Left hindlimb (tissue), 1 donor: Measurements from ENCODE around the gene TANGO6.
A peak's percentile ranks its signal among the peaks of the same experiment; 100 is the strongest.

Experiments used
- DNase-seq: peaks from one replicate; pipeline ENCODE4 v3.0.0-alpha.2; 2018

TANGO6 gene

DNA sequence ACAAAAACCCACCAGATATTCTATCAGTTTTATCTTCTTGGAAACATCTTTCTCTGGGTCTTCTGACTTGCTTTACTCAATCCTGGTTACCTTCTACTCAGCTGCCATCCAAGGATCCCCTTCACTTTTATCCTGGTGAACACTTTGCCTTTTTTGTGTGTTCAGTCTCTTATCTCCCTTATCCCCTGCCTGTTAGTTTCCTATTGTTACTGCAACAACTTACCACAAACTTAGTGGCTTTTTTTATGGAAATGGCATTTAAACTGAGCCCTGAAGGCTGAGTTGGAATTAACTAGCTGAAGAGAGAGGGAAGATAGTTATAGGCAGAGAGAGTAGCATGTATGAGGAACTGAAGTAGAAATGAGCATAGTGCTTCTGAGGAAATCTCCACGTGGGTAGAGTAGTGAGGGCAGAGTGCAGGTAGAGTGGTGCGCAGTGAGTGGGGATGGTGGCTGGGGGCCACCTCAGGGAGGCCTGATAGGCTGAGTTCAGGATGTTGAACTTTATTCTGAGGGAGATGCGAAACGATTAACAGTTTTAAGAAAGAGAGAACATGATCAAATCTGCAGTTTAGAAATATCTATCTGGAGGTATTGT lies 26.3 kb downstream of the TANGO6 start:
- no peak for DNase-seq

- DNase-seq, result no peak
These were observed 30.5 kb downstream of the TANGO6 start for GRCh38 chr16:68873635-68874471.

DNA sequence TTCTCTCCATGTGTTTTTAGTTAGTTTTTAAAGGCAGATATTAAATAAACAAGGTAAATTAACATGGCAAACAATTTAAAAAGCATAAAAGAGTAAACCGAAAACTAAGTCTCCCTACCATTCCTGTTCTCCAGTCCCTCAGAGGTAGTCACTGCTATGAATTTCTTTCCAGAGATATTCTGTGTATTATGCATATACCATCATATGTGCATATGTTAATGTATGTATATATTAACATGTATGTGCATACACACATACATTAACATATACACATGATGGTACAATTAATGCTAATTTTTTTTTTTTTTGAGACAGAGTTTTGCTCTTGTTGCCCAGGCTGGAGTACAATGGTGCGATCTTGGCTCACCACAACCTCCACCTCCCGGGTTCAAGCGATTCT lies 32.5 kb downstream of the TANGO6 start:
- DNase-seq, result no peak

- no peak for DNase-seq
These were observed 40.4 kb downstream of the TANGO6 start for GRCh38 chr16:68883685-68884084.

GRCh38 chr16:68884401-68884800 lies 41.1 kb downstream of the TANGO6 start:
- no peak for DNase-seq

DNA sequence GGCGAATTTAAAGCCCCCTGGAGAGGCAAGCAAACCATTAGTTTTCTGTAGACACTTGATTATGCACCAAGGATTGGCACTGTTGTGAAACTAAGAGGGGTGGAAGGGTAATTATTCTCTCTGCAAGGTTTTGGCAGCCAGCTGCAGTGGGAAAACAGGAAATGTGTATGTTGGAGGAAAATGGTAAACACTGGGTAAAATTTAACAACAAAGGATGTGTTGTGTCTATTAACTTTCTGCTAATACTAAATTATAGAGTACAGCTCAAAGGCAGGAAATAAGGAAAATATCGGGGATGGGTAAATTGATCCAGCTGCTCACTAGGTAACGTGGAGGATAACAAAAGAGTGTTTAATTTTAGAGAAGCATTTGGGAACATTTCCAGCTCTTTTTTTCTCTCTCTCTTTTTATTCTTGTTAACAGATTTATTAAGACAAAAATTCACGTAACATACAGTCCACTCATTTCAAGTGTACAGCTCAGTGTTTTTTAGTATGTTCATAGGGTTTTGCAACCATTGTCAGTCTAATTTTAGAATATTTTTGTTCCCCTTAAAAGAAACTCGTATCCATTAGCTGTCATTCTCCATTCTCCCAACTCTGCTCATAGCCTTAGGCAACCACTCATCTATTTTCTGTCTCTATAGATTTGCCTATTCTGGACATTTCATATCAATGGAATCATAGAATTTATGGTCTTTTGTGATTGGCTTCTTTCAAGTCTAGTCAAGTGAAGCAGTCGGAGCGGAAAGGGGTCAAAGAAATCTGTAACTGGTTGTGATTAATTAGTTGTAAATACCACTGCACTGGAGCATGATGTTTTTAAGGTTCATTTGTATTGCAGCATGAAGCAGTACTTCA lies 41.8 kb downstream of the TANGO6 start:
- no peak for DNase-seq

DNA sequence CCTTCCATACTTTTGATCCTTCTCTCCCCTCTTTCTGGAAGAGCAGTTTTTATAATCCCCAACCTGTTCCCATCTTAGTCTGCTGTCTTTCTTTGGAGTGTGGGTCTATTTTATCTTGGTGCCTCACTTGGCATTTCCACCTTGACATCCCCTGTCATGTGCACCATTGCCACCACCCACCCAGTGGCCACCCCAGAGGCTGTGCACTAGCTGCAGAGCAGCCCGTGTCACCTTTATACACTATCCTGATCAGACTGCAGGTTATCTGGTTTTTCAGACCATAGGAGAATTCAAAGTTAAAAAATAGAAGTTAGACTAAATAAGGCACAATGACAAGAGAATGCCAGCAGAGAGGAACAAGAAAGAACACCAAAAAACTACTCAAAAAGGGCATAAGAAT lies 43.8 kb downstream of the TANGO6 start:
- DNase-seq, result no peak

GRCh38 chr16:68889508-68890150 lies 46.3 kb downstream of the TANGO6 start:
- DNase-seq, result no peak

- DNase-seq, result no peak
These were observed 48.9 kb downstream of the TANGO6 start for GRCh38 chr16:68892214-68892613.

DNA sequence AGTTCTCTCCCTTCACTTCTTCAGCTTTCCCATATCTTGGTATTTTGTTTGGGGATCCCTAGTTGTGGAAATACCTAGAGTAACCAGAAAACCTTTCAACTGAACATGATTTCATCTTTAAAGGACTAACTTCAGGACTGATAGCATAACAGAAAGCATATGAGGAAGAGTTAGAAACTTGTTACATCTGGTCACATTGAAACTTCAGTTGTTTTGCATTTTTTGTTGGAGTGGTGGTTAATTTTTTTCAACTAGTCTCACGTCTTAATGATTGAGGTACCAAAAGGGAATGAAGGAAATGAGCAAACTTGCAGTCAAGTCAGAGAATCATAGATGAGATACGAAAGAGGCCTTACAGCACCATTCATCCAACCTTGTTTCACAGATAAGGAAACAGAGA lies 49.6 kb downstream of the TANGO6 start:
- no peak for DNase-seq

GRCh38 chr16:68893710-68894705 lies 50.7 kb downstream of the TANGO6 start:
- DNase-seq, result peak; percentile 53

GRCh38 chr16:68894714-68895113 lies 51.4 kb downstream of the TANGO6 start:
- no peak for DNase-seq

DNA sequence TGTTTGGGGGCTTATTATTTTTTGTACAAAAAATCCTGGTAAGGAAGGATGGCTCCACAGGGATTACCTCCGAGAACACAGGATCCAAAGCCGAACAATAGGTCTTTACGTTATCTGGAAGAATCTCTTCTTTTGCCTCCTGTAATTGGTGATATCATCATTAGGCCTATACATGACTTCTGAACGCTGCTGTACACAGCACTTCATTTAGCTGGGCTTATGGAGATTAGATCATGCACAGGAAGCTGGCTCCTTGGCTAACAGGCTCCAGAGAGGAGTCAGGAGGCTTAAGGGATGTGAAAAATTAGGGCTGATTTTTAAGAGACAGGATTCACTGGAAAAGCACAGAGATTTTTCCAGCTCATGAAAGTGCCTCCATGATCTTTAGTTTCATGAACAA lies 54.7 kb downstream of the TANGO6 start:
- no peak for DNase-seq

- no peak for DNase-seq
These were observed 56.7 kb downstream of the TANGO6 start for GRCh38 chr16:68900009-68900408.

- DNase-seq, result no peak
These were observed 59.0 kb downstream of the TANGO6 start for GRCh38 chr16:68902003-68902968.

GRCh38 chr16:68902969-68903345 lies 59.6 kb downstream of the TANGO6 start:
- DNase-seq, result no peak

DNA sequence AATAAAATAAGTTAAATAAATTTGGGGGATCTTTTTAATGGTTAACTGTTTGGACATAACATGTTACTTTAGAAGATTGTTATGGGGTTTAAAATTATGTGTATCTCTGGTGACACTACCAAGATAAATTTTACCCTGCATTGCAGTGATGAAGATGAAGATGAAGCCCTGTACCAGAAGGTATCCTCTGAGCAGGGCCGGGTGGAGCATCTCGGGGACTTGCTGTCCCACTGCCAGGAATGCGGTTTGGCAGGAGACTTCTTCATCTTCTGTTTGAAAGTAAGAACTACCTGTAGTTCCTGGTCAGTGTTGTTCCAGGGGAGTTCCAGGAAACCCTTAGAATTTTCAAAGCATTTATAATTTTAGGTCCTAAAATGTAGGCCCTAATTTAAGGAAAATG lies 64.0 kb downstream of the TANGO6 start:
- DNase-seq, result no peak

- DNase-seq, result no peak
These were observed 64.5 kb downstream of the TANGO6 start for GRCh38 chr16:68907781-68908181.

DNA sequence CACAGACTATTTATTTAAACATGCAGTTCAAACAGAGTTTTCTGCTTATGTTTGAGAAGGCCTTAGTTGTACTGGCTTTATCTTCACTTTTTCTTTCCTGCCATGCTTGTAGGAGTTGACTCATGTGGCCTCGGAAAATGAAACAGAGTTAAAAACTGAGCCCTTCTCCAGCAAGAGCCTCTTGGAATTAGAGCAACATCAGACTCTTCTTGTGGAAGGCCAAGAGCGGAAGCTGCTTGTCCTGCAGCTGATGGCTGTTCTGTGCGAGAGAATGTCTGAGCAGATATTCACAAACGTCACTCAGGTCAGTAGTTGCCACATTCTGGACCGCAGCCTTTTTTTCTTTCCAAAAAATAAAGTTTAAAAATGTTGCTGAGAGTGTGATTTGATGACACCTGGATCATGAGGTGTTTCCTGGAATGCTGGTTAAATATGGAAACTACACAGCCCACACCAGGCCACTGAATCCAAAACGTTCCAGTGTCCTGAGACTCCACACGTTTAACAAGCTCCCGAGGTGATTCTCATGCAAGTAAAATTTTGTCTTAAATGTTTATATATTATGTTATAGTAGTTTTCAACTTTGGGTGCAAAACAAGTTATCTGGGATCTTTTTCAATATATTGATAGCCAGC lies 65.9 kb downstream of the TANGO6 start:
- no peak for DNase-seq

GRCh38 chr16:68910051-68910450 lies 66.7 kb downstream of the TANGO6 start:
- DNase-seq, result no peak
